ENCODE data around the gene RIC3.

Gene RIC3

GRCh38 chr11:8097468-8097867 is 71.4 kb downstream of the RIC3 start:
- Histone ChIP-seq H3K27me3 (replicated peaks) (no peaks in the 10 kb centered on the region), H3K27ac (no peak overlapping the region), H3K4me3 (ENCODE audit: low read depth, low read length) (no peak overlapping the region), H3K36me3 (replicated peaks) (no peaks in the 10 kb centered on the region)
- no peak for TF ChIP-seq CTCF (IDR thresholded peaks at IDR 0.05; ENCODE audit: low read depth, low read length, missing control alignments)
- no peak for DNase-seq
- in situ Hi-C loops (cut with HindIII; ENCODE audit: low pct_ligation_motif_present, low sequenced_read_pairs): no loop called here

- Histone ChIP-seq H3K27ac (no peak overlapping the region), H3K27me3 (replicated peaks) (no peaks in the 10 kb centered on the region), H3K36me3 (replicated peaks) (no peaks in the 10 kb centered on the region), H3K4me3 (ENCODE audit: low read depth, low read length) (no peak overlapping the region)
- DNase-seq: no peak
- no peak for TF ChIP-seq CTCF (IDR thresholded peaks at IDR 0.05; ENCODE audit: low read depth, low read length, missing control alignments)
- in situ Hi-C loops (cut with HindIII; ENCODE audit: low pct_ligation_motif_present, low sequenced_read_pairs): no loop called here
Measured at GRCh38 chr11:8097062-8097461, 71.8 kb downstream of the RIC3 start.

- DNase-seq: no peak
- Histone ChIP-seq H3K27ac (no peak overlapping the region), H3K4me3 (ENCODE audit: low read depth, low read length) (no peak overlapping the region), H3K27me3 (replicated peaks) (no peaks in the 10 kb centered on the region), H3K36me3 (replicated peaks) (no peaks in the 10 kb centered on the region)
- no peak for TF ChIP-seq CTCF (IDR thresholded peaks at IDR 0.05; ENCODE audit: low read depth, low read length, missing control alignments)
- in situ Hi-C loops (cut with HindIII; ENCODE audit: low pct_ligation_motif_present, low sequenced_read_pairs): no loop called here
Measured at GRCh38 chr11:8096575-8096974, 72.2 kb downstream of the RIC3 start.

GRCh38 chr11:8095806-8096522 is 72.9 kb downstream of the RIC3 start:
- H3K27me3 ChIP-seq (replicated peaks): no peaks in the 10 kb centered on the region
- in situ Hi-C loops (cut with HindIII; ENCODE audit: low pct_ligation_motif_present, low sequenced_read_pairs): no loop called here
- no peak overlapping the region for H3K4me3 ChIP-seq (ENCODE audit: low read depth, low read length)
- H3K36me3 ChIP-seq (replicated peaks): no peaks in the 10 kb centered on the region
- no peak for TF ChIP-seq CTCF (IDR thresholded peaks at IDR 0.05; ENCODE audit: low read depth, low read length, missing control alignments)
- DNase-seq: no peak
- no peak overlapping the region for H3K27ac ChIP-seq

- Histone ChIP-seq H3K27ac (no peak overlapping the region), H3K4me3 (ENCODE audit: low read depth, low read length) (no peak overlapping the region), H3K36me3 (replicated peaks) (no peaks in the 10 kb centered on the region), H3K27me3 (replicated peaks) (no peaks in the 10 kb centered on the region)
- TF ChIP-seq CTCF (IDR thresholded peaks at IDR 0.05; ENCODE audit: low read depth, low read length, missing control alignments): no peak
- no peak for DNase-seq
- in situ Hi-C loops (cut with HindIII; ENCODE audit: low pct_ligation_motif_present, low sequenced_read_pairs): no loop called here
Measured at GRCh38 chr11:8095371-8095770, 73.5 kb downstream of the RIC3 start.

- Histone ChIP-seq H3K27me3 (replicated peaks) (no peaks in the 10 kb centered on the region), H3K27ac (no peak overlapping the region), H3K36me3 (replicated peaks) (no peaks in the 10 kb centered on the region), H3K4me3 (ENCODE audit: low read depth, low read length) (no peak overlapping the region)
- in situ Hi-C loops (cut with HindIII; ENCODE audit: low pct_ligation_motif_present, low sequenced_read_pairs): no loop called here
- TF ChIP-seq CTCF (IDR thresholded peaks at IDR 0.05; ENCODE audit: low read depth, low read length, missing control alignments): no peak
- DNase-seq: no peak
Measured at GRCh38 chr11:8094656-8095055, 74.2 kb downstream of the RIC3 start.
